Measurements from ENCODE around the gene CHSY3. TPM values are rescaled to one million over a fixed set of nuclear protein-coding genes. Genes with fewer than 3 reads are reported as not detected.

Gene CHSY3
- total and polyA plus RNA-seq, 2 experiments from 2014 or later = 0.29 to 2.4 TPM

DNA sequence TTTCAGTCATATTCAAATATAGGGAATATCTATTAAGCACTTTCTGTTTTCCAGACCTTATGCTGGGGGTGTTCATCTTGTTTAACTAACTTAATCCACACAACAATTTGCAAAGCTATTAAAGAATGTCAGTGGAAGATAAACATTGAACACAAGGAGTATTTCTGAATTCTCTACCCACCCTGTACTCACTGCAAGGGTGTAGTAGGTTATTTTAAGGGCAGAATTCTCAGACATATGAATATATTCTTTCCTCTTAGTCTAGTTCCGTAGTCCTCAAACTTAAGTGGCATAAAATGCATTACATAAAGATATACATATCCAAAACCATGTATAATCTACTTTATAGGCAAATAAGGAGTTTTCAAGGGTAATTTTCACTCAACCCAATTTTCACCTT is 19.9 kb upstream of the CHSY3 start:
- no peaks in the 10 kb centered on the region for H4K20me1 ChIP-seq (ENCODE audit: insufficient read depth)
- no peak for TF ChIP-seq EZH2 (IDR thresholded peaks at IDR 0.05; ENCODE audit: insufficient read depth, poor library complexity, severe bottlenecking)
- TF ChIP-seq EZH2phosphoT487 (IDR thresholded peaks at IDR 0.05; ENCODE audit: insufficient read depth, low read depth) = no peak
- no peaks in the 10 kb centered on the region for H3K36me3 ChIP-seq (ENCODE audit: low read depth)
- no peak overlapping the region for H3K4me2 ChIP-seq (ENCODE audit: unreplicated experiment)
- H3K9ac ChIP-seq = no peak overlapping the region
- in situ Hi-C loops (cut with MboI) = no loop called here
- no peaks in the 10 kb centered on the region for H3K27me3 ChIP-seq (replicated peaks; ENCODE audit: insufficient read depth)
- H3K4me1 ChIP-seq (ENCODE audit: insufficient read depth) = no peaks in the 10 kb centered on the region
- 28 to 36% methylated on average over 1 of the region's 1 CpG for WGBS, 2 experiments (ENCODE audit: low coverage in 1 of 2, low lambda C conversion rate in 2 of 2, missing lambda C conversion rate in 2 of 2)
- H3K27ac ChIP-seq = no peak overlapping the region
- no peak overlapping the region for H3K4me3 ChIP-seq
- no peaks in the 10 kb centered on the region for H3K9me3 ChIP-seq (ENCODE audit: low read depth)
- H3F3A ChIP-seq (ENCODE audit: insufficient read depth) = no peaks in the 10 kb centered on the region
- H3K9me2 ChIP-seq (ENCODE audit: insufficient read depth) = no peaks in the 10 kb centered on the region
- H3K79me2 ChIP-seq (ENCODE audit: insufficient read depth) = no peaks in the 10 kb centered on the region
- no peak overlapping the region for H2AFZ ChIP-seq
- DNase-seq = no peak

DNA sequence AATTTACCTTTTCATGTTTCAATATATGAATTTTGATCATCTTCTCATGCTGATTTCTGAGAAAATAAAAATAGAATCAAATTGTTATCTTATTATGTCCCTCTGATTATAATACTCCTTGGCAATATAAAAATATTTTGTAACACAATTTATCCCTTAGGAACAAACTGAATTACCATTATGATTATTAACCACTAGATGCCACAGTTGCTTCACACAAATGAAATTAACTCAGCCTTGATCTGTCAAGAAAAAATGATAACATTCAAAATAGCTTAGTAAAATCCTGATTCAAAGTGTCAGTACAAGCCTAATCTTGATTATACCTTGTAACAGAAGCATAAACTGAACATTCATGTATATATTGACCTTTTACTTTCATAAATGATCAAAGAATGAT is 4.8 kb upstream of the CHSY3 start:
- no peak overlapping the region for H2AFZ ChIP-seq
- 0 out of 2 replicates have a peak, but pooled peaks cover 3% of the 10 kb centered on the region for H3F3A ChIP-seq (ENCODE audit: insufficient read depth)
- H3K27me3 ChIP-seq (replicated peaks; ENCODE audit: insufficient read depth) = 0 out of 2 replicates have a peak, but pooled peaks cover 3% of the 10 kb centered on the region
- in situ Hi-C loops (cut with MboI) = no loop called here
- H4K20me1 ChIP-seq (ENCODE audit: insufficient read depth) = no peaks in the 10 kb centered on the region
- H3K36me3 ChIP-seq (ENCODE audit: low read depth) = no peaks in the 10 kb centered on the region
- H3K9me3 ChIP-seq (ENCODE audit: low read depth) = no peaks in the 10 kb centered on the region
- H3K9ac ChIP-seq = no peak overlapping the region
- DNase-seq = peak; percentile 48
- TF ChIP-seq EZH2 (IDR thresholded peaks at IDR 0.05; ENCODE audit: insufficient read depth, poor library complexity, severe bottlenecking) (no peak), EZH2phosphoT487 (IDR thresholded peaks at IDR 0.05; ENCODE audit: insufficient read depth, low read depth) (no peak)
- H3K79me2 ChIP-seq (ENCODE audit: insufficient read depth) = no peaks in the 10 kb centered on the region
- no peak overlapping the region for H3K4me3 ChIP-seq
- no peaks in the 10 kb centered on the region for H3K9me2 ChIP-seq (ENCODE audit: insufficient read depth)
- no peaks in the 10 kb centered on the region for H3K4me1 ChIP-seq (ENCODE audit: insufficient read depth)
- no peak overlapping the region for H3K4me2 ChIP-seq (ENCODE audit: unreplicated experiment)
- H3K27ac ChIP-seq = no peak overlapping the region

DNA sequence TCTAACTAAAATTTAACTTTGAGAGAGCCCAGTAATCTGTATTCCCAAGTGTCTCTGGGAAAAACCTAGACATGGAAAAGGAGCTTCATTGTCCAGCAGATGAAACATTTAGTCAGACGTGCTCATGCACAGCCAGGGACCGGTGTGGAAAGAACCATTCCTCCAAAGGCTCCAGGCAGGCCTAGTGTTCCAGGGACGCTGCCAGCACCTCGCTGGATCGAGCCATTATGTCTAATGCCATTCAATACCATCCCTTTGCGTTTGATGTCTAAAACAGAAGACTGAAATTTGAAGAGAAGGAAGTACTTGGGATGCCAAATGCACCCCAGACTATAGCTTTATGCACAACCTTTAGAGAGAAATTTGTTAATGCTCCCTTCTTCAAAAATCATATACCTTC is 1.4 kb upstream of the CHSY3 start:
- DNase-seq = no peak
- no peaks in the 10 kb centered on the region for H3K4me1 ChIP-seq (ENCODE audit: insufficient read depth)
- 0 out of 2 replicates have a peak, but pooled peaks cover 3% of the 10 kb centered on the region for H3K27me3 ChIP-seq (replicated peaks; ENCODE audit: insufficient read depth)
- TF ChIP-seq EZH2phosphoT487 (IDR thresholded peaks at IDR 0.05; ENCODE audit: insufficient read depth, low read depth) (no peak), EZH2 (IDR thresholded peaks at IDR 0.05; ENCODE audit: insufficient read depth, poor library complexity, severe bottlenecking) (no peak)
- no peak overlapping the region for H2AFZ ChIP-seq
- H3F3A ChIP-seq (ENCODE audit: insufficient read depth) = 0 out of 2 replicates have a peak, but pooled peaks cover 3% of the 10 kb centered on the region
- no peaks in the 10 kb centered on the region for H3K79me2 ChIP-seq (ENCODE audit: insufficient read depth)
- no peaks in the 10 kb centered on the region for H3K9me2 ChIP-seq (ENCODE audit: insufficient read depth)
- H3K4me2 ChIP-seq (ENCODE audit: unreplicated experiment) = no peak overlapping the region
- WGBS, 2 experiments (ENCODE audit: low coverage in 1 of 2, low lambda C conversion rate in 2 of 2, missing lambda C conversion rate in 2 of 2) = 57 to 58% methylated on average over 6 of the region's 6 CpGs
- no peaks in the 10 kb centered on the region for H3K9me3 ChIP-seq (ENCODE audit: low read depth)
- in situ Hi-C loops (cut with MboI) = loop anchor here (25.0 kb wide), 1 partner anchor 1209 kb away; no protein-coding TSS in a partner anchor
- H3K4me3 ChIP-seq = no peak overlapping the region
- no peaks in the 10 kb centered on the region for H3K36me3 ChIP-seq (ENCODE audit: low read depth)
- no peak overlapping the region for H3K9ac ChIP-seq
- no peaks in the 10 kb centered on the region for H4K20me1 ChIP-seq (ENCODE audit: insufficient read depth)
- no peak overlapping the region for H3K27ac ChIP-seq

DNA sequence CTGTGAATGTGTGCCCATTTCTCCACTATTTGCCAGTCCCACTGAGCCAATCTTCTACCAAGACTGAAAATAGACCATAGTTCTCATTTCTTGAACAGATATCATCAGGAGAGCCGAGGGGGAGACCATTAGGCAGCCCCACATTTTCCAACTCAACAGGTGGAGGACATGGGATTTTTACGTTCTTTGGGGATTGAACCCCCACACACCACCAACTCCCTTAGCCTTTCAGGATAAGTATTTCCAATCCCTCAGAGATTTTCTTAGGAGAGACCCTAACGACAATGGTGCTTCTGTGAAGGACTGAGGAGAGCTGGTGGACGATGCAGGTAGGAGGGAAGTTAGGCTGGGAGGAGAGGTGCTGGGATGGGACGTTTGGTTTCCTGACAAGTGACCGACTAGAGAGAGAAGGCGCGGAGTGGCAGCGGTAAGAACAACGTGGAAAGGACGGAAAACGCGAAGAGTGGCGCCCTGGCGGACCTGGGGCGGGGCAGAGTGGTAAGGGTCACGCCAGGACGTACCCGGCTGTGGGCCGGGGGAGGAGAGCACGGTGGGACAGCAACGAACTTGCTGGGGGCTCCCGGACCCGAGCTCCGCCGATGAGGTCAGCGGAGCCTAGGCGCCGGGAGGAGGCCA is 681 bp upstream of the CHSY3 start:
- H3K27me3 ChIP-seq (replicated peaks; ENCODE audit: insufficient read depth) = 0 out of 2 replicates have a peak, but pooled peaks cover 3% of the 10 kb centered on the region
- peak overlapping the region; percentile 51 for H3K9ac ChIP-seq
- H3K9me2 ChIP-seq (ENCODE audit: insufficient read depth) = no peaks in the 10 kb centered on the region
- H3K4me3 ChIP-seq = peak overlapping the region; percentile 81
- no peaks in the 10 kb centered on the region for H3K36me3 ChIP-seq (ENCODE audit: low read depth)
- H3K79me2 ChIP-seq (ENCODE audit: insufficient read depth) = no peaks in the 10 kb centered on the region
- H3K27ac ChIP-seq = no peak overlapping the region
- H3F3A ChIP-seq (ENCODE audit: insufficient read depth) = 0 out of 2 replicates have a peak, but pooled peaks cover 3% of the 10 kb centered on the region
- no peaks in the 10 kb centered on the region for H3K9me3 ChIP-seq (ENCODE audit: low read depth)
- H4K20me1 ChIP-seq (ENCODE audit: insufficient read depth) = no peaks in the 10 kb centered on the region
- DNase-seq = no peak
- in situ Hi-C loops (cut with MboI) = loop anchor here (25.0 kb wide), 1 partner anchor 1209 kb away; no protein-coding TSS in a partner anchor
- H3K4me2 ChIP-seq (ENCODE audit: unreplicated experiment) = peak overlapping the region; percentile 88
- WGBS, 2 experiments (ENCODE audit: low coverage in 1 of 2, low lambda C conversion rate in 2 of 2, missing lambda C conversion rate in 2 of 2) = 8 to 13% methylated on average over 17 to 29 of the region's 29 CpGs
- no peak for TF ChIP-seq EZH2phosphoT487 (IDR thresholded peaks at IDR 0.05; ENCODE audit: insufficient read depth, low read depth)
- TF ChIP-seq EZH2 (IDR thresholded peaks at IDR 0.05; ENCODE audit: insufficient read depth, poor library complexity, severe bottlenecking) = no peak
- no peaks in the 10 kb centered on the region for H3K4me1 ChIP-seq (ENCODE audit: insufficient read depth)
- H2AFZ ChIP-seq = peak overlapping the region; percentile 94
